HEK293 (cell line): ENCODE data around the gene SMAD4.

Source experiments
- GFI1B ChIP-seq: fragments of 450-650 bp; formaldehyde crosslinking; IDR thresholded peaks from 2 replicates; pipeline ENCODE4 v1.5.1; 2016; ENCODE audit warnings: missing biosample characterization, missing genetic modification characterization
- GLIS1 ChIP-seq: fragments of 450-650 bp; formaldehyde crosslinking; IDR thresholded peaks from 2 replicates; pipeline ENCODE4 v1.5.1; 2016; ENCODE audit warnings: missing biosample characterization, missing genetic modification characterization
- IKZF3 ChIP-seq: fragments of 450-650 bp; IDR thresholded peaks from 2 replicates; pipeline ENCODE4 v1.5.0; 2018; ENCODE audit warnings: missing biosample characterization, mild to moderate bottlenecking, missing genetic modification characterization, moderate library complexity
- KLF1 ChIP-seq: fragments of 450-650 bp; formaldehyde crosslinking; IDR thresholded peaks from 2 replicates; pipeline ENCODE4 v1.5.1; 2016; ENCODE audit warnings: missing biosample characterization, missing genetic modification characterization
- KLF9 ChIP-seq: fragments of 450-650 bp; formaldehyde crosslinking; IDR thresholded peaks from 2 replicates; pipeline ENCODE4 v1.5.1; 2016; ENCODE audit warnings: missing biosample characterization, missing genetic modification characterization, low read depth
- OSR2 ChIP-seq: fragments of 450-650 bp; formaldehyde crosslinking; IDR thresholded peaks from 2 replicates; pipeline ENCODE4 v1.5.1; 2016; ENCODE audit warnings: missing biosample characterization, missing genetic modification characterization
- PRDM1 ChIP-seq: fragments of 450-650 bp; formaldehyde crosslinking; IDR thresholded peaks from 2 replicates; pipeline ENCODE4; 2016; ENCODE audit warnings: missing biosample characterization, missing genetic modification characterization
- RBAK ChIP-seq: fragments of 450-650 bp; formaldehyde crosslinking; IDR thresholded peaks from 2 replicates; pipeline ENCODE4 v1.5.1; 2016; ENCODE audit warnings: missing biosample characterization, missing genetic modification characterization
- SALL2 ChIP-seq: fragments of 450-650 bp; formaldehyde crosslinking; IDR thresholded peaks from 2 replicates; pipeline ENCODE4 v1.5.0; 2017; ENCODE audit warnings: missing biosample characterization, mild to moderate bottlenecking, missing genetic modification characterization, borderline replicate concordance
- SCRT2 ChIP-seq: fragments of 450-650 bp; formaldehyde crosslinking; IDR thresholded peaks from 2 replicates; pipeline ENCODE4 v1.5.1; 2016; ENCODE audit warnings: missing biosample characterization, missing genetic modification characterization
- SP2 ChIP-seq: fragments of 450-650 bp; formaldehyde crosslinking; IDR thresholded peaks from 2 replicates; pipeline ENCODE4 v1.5.1; 2016; ENCODE audit warnings: missing biosample characterization, missing genetic modification characterization
- SP3 ChIP-seq: fragments of 450-650 bp; formaldehyde crosslinking; IDR thresholded peaks from 2 replicates; pipeline ENCODE4 v1.5.1; 2016; ENCODE audit warnings: missing biosample characterization, missing genetic modification characterization
- ZNF175 ChIP-seq: fragments of 450-650 bp; formaldehyde crosslinking; IDR thresholded peaks from 2 replicates; pipeline ENCODE4 v1.5.1; 2016; ENCODE audit warnings: missing biosample characterization, missing genetic modification characterization
- ZNF223 ChIP-seq: fragments of 450-650 bp; formaldehyde crosslinking; IDR thresholded peaks from 2 replicates; pipeline ENCODE4 v1.5.1; 2016; ENCODE audit warnings: missing biosample characterization, missing genetic modification characterization
- ZNF266 ChIP-seq: fragments of 450-650 bp; formaldehyde crosslinking; IDR thresholded peaks from 2 replicates; pipeline ENCODE4 v1.5.1; 2016; ENCODE audit warnings: missing biosample characterization, missing genetic modification characterization, low read depth
- ZNF274 ChIP-seq, 2 experiments: fragments of 200-500 bp in 1 of 2; fragments of 450-650 bp in 1 of 2; sonication (Bioruptor generic) in 1 of 2; formaldehyde crosslinking in 1 of 2; IDR thresholded peaks; 2 replicates each; pipeline versions ENCODE4 v1.5.1 to v1.6.1; 2014 to 2016; ENCODE audit warnings: borderline replicate concordance in 1 of 2, inconsistent platforms in 1 of 2, low read length in 1 of 2, missing biosample characterization in 1 of 2, missing genetic modification characterization in 1 of 2
- ZNF350 ChIP-seq: fragments of 450-650 bp; formaldehyde crosslinking; IDR thresholded peaks from 2 replicates; pipeline ENCODE4 v1.5.0; 2017; ENCODE audit warnings: missing biosample characterization, mild to moderate bottlenecking, missing genetic modification characterization
- ZNF366 ChIP-seq: fragments of 450-650 bp; formaldehyde crosslinking; conservative IDR thresholded peaks from 2 replicates; pipeline ENCODE4 v1.5.1; 2016; ENCODE audit warnings: missing biosample characterization, missing genetic modification characterization
- ZNF416 ChIP-seq: fragments of 450-650 bp; formaldehyde crosslinking; IDR thresholded peaks from 2 replicates; pipeline ENCODE4 v1.5.1; 2016; ENCODE audit warnings: missing biosample characterization, missing genetic modification characterization
- ZNF423 ChIP-seq: fragments of 450-650 bp; formaldehyde crosslinking; IDR thresholded peaks from 2 replicates; pipeline ENCODE4 v1.5.1; 2016; ENCODE audit warnings: missing biosample characterization, missing genetic modification characterization
- ZNF48 ChIP-seq: fragments of 450-650 bp; formaldehyde crosslinking; IDR thresholded peaks from 2 replicates; pipeline ENCODE4 v1.5.1; 2016; ENCODE audit warnings: missing biosample characterization, missing genetic modification characterization
- ZNF521 ChIP-seq: fragments of 450-650 bp; formaldehyde crosslinking; IDR thresholded peaks from 2 replicates; pipeline ENCODE4 v1.5.1; 2017; ENCODE audit warnings: missing biosample characterization, mild to moderate bottlenecking, missing genetic modification characterization
- ZNF548 ChIP-seq: fragments of 450-650 bp; formaldehyde crosslinking; IDR thresholded peaks from 2 replicates; pipeline ENCODE4 v1.5.1; 2016; ENCODE audit warnings: missing biosample characterization, missing genetic modification characterization
- ZNF549 ChIP-seq: fragments of 450-650 bp; IDR thresholded peaks from 2 replicates; pipeline ENCODE4 v1.5.1; 2018; ENCODE audit warnings: missing biosample characterization, missing genetic modification characterization, mild to moderate bottlenecking, inconsistent platforms, moderate library complexity
- ZNF561 ChIP-seq: fragments of 450-650 bp; IDR thresholded peaks from 2 replicates; pipeline ENCODE4 v1.5.1; 2018; ENCODE audit warnings: missing biosample characterization, missing genetic modification characterization, borderline replicate concordance
- ZNF610 ChIP-seq: fragments of 450-650 bp; formaldehyde crosslinking; IDR thresholded peaks from 2 replicates; pipeline ENCODE4 v1.5.1; 2016; ENCODE audit warnings: missing biosample characterization, missing genetic modification characterization, borderline replicate concordance
- ZNF624 ChIP-seq: fragments of 450-650 bp; formaldehyde crosslinking; IDR thresholded peaks from 2 replicates; pipeline ENCODE4 v1.5.1; 2017; ENCODE audit warnings: missing biosample characterization, missing genetic modification characterization
- ZNF768 ChIP-seq: fragments of 450-650 bp; formaldehyde crosslinking; IDR thresholded peaks from 2 replicates; pipeline ENCODE4 v1.5.1; 2018; ENCODE audit warnings: missing biosample characterization, mild to moderate bottlenecking, missing genetic modification characterization
- ZNF777 ChIP-seq: fragments of 450-650 bp; formaldehyde crosslinking; IDR thresholded peaks from 2 replicates; pipeline ENCODE4 v1.5.1; 2017; ENCODE audit warnings: missing biosample characterization, missing genetic modification characterization, borderline replicate concordance
- ZNF791 ChIP-seq: fragments of 450-650 bp; formaldehyde crosslinking; IDR thresholded peaks from 2 replicates; pipeline ENCODE4 v1.5.1; 2016; ENCODE audit warnings: missing biosample characterization, missing genetic modification characterization
- ZNF837 ChIP-seq: fragments of 450-650 bp; formaldehyde crosslinking; IDR thresholded peaks from 2 replicates; pipeline ENCODE4 v1.5.1; 2016; ENCODE audit warnings: missing biosample characterization, missing genetic modification characterization
- ZSCAN16 ChIP-seq: fragments of 450-650 bp; formaldehyde crosslinking; IDR thresholded peaks from 2 replicates; pipeline ENCODE4 v1.5.1; 2016; ENCODE audit warnings: missing biosample characterization, missing genetic modification characterization
- TF ChIP-seq, protein P1 (sequence below): fragments of 450-650 bp; formaldehyde crosslinking; IDR thresholded peaks from 2 replicates; pipeline ENCODE4 v1.5.1; 2016; ENCODE audit warnings: missing biosample characterization, missing genetic modification characterization
- TF ChIP-seq, protein P2 (sequence below): fragments of 450-650 bp; formaldehyde crosslinking; IDR thresholded peaks from 2 replicates; pipeline ENCODE4 v1.5.1; 2016; ENCODE audit warnings: missing biosample characterization, missing genetic modification characterization
- TF ChIP-seq, protein P3 (sequence below): fragments of 450-650 bp; formaldehyde crosslinking; IDR thresholded peaks from 2 replicates; pipeline ENCODE4 v1.5.1; 2017; ENCODE audit warnings: missing biosample characterization, missing genetic modification characterization
- TF ChIP-seq, protein P4 (sequence below): fragments of 450-650 bp; formaldehyde crosslinking; IDR thresholded peaks from 2 replicates; pipeline ENCODE4 v1.5.1; 2017; ENCODE audit warnings: missing biosample characterization, missing genetic modification characterization

The SMAD4 gene

DNA sequence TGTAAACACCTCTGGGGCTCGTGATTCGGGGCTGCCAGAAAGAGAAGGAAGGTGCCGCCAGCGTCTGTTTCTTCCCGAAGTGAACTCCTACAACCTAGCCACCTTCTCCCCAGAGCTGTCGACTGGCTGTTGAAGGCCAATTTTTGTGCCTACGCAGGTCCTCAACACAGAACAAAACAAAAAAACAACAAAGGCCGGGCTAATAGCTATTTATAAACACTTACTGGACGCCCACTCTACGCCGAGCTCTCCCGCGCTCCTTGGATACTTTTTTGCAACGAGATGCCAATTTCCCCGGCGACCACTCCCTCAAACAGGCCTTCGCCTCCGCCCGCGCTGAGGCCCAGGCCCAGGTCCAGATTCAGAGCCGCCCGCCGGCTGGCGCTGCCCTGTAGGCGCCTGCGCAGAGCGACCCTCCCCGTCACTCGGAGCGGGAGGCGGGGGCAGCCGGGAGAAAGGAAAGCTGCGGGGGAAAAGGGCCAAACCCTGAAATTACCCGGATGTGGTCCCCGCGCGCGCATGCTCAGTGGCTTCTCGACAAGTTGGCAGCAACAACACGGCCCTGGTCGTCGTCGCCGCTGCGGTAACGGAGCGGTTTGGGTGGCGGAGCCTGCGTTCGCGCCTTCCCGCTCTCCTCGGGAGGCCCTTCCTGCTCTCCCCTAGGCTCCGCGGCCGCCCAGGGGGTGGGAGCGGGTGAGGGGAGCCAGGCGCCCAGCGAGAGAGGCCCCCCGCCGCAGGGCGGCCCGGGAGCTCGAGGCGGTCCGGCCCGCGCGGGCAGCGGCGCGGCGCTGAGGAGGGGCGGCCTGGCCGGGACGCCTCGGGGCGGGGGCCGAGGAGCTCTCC lies at the start of gene SMAD4 (continued):
- TF ChIP-seq, protein P1, sequence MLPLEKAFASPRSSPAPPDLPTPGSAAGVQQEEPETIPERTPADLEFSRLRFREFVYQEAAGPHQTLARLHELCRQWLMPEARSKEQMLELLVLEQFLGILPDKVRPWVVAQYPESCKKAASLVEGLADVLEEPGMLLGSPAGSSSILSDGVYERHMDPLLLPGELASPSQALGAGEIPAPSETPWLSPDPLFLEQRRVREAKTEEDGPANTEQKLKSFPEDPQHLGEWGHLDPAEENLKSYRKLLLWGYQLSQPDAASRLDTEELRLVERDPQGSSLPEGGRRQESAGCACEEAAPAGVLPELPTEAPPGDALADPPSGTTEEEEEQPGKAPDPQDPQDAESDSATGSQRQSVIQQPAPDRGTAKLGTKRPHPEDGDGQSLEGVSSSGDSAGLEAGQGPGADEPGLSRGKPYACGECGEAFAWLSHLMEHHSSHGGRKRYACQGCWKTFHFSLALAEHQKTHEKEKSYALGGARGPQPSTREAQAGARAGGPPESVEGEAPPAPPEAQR (tag by site-specific recombination) = no peak
- TF ChIP-seq ZNF48 (tag by site-specific recombination) (no peak), ZNF521 (tag by site-specific recombination) (no peak), SP3 (peak; percentile 41), ZNF777 (tag by site-specific recombination) (no peak), ZNF768 (tag by site-specific recombination) (no peak), ZNF610 (tag by site-specific recombination) (no peak), SP2 (tag by site-specific recombination) (peak; percentile 72), ZNF223 (tag by site-specific recombination) (no peak), ZNF561 (tag by site-specific recombination) (0 out of 2 replicates have a peak, but pooled peaks have one; percentile 26), ZNF274 (IDR thresholded peaks at IDR 0.05; ENCODE audit: low read length) (no peak), ZNF274 (tag by site-specific recombination; IDR thresholded peaks at IDR 0.05; ENCODE audit: borderline replicate concordance) (no peak), GFI1B (tag by site-specific recombination) (no peak), RBAK (tag by site-specific recombination) (no peak), ZNF548 (no peak), SALL2 (tag by site-specific recombination) (no peak), OSR2 (tag by site-specific recombination) (no peak), GLIS1 (tag by site-specific recombination) (peak; percentile 90), ZNF266 (tag by site-specific recombination) (no peak), ZNF549 (tag by site-specific recombination) (no peak), ZNF350 (no peak), SCRT2 (tag by site-specific recombination) (no peak), IKZF3 (tag by site-specific recombination) (peak; percentile 77), ZNF416 (tag by site-specific recombination) (no peak), ZSCAN16 (tag by site-specific recombination) (no peak), ZNF624 (tag by site-specific recombination) (no peak), PRDM1 (tag by site-specific recombination) (0 out of 2 replicates have a peak, but pooled peaks have one; percentile 53), ZNF423 (tag by site-specific recombination) (0 out of 2 replicates have a peak, but pooled peaks have one; percentile 19), ZNF366 (tag by site-specific recombination) (no peak), ZNF175 (tag by site-specific recombination) (no peak), KLF9 (tag by site-specific recombination) (peak; percentile 43; the same call in 1 of the 2 replicates), ZNF837 (no peak), ZNF791 (no peak), KLF1 (tag by site-specific recombination) (peak; percentile 67)
- TF ChIP-seq, protein P2, sequence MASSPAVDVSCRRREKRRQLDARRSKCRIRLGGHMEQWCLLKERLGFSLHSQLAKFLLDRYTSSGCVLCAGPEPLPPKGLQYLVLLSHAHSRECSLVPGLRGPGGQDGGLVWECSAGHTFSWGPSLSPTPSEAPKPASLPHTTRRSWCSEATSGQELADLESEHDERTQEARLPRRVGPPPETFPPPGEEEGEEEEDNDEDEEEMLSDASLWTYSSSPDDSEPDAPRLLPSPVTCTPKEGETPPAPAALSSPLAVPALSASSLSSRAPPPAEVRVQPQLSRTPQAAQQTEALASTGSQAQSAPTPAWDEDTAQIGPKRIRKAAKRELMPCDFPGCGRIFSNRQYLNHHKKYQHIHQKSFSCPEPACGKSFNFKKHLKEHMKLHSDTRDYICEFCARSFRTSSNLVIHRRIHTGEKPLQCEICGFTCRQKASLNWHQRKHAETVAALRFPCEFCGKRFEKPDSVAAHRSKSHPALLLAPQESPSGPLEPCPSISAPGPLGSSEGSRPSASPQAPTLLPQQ (tag by site-specific recombination) = no peak; the same call in 1 of the 2 replicates
- TF ChIP-seq, protein P3, sequence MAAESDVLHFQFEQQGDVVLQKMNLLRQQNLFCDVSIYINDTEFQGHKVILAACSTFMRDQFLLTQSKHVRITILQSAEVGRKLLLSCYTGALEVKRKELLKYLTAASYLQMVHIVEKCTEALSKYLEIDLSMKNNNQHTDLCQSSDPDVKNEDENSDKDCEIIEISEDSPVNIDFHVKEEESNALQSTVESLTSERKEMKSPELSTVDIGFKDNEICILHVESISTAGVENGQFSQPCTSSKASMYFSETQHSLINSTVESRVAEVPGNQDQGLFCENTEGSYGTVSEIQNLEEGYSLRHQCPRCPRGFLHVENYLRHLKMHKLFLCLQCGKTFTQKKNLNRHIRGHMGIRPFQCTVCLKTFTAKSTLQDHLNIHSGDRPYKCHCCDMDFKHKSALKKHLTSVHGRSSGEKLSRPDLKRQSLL (tag by site-specific recombination) = no peak
- TF ChIP-seq, protein P4, sequence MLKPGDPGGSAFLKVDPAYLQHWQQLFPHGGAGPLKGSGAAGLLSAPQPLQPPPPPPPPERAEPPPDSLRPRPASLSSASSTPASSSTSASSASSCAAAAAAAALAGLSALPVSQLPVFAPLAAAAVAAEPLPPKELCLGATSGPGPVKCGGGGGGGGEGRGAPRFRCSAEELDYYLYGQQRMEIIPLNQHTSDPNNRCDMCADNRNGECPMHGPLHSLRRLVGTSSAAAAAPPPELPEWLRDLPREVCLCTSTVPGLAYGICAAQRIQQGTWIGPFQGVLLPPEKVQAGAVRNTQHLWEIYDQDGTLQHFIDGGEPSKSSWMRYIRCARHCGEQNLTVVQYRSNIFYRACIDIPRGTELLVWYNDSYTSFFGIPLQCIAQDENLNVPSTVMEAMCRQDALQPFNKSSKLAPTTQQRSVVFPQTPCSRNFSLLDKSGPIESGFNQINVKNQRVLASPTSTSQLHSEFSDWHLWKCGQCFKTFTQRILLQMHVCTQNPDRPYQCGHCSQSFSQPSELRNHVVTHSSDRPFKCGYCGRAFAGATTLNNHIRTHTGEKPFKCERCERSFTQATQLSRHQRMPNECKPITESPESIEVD (tag by site-specific recombination) = no peak
